SU-DHL-6 (cell line): Measurements from ENCODE around the gene TMEM81.

ENCODE experiments used
- H2AFZ ChIP-seq: fragments of 200-600 bp; sonication (generic); 2 replicates; pipeline ENCODE4 v1.6.1; 2014; ENCODE audit warnings: low read depth, mild to moderate bottlenecking, moderate library complexity, mixed read lengths, antibody characterized with exemption, low read length; ENCODE audit not compliant: severe bottlenecking
- H3F3A ChIP-seq: fragments of 200-600 bp; shearing (Covaris generic); 2 replicates; pipeline ENCODE4 v1.6.0; 2016; ENCODE audit warnings: antibody characterized with exemption, mild to moderate bottlenecking; ENCODE audit not compliant: insufficient read depth
- H3K27ac ChIP-seq: fragments of 200-600 bp; sonication (generic); 2 replicates; pipeline ENCODE4 v1.5.1; 2016; ENCODE audit warnings: low read depth, mild to moderate bottlenecking, low read length, moderate library complexity, mixed read lengths
- H3K27me3 ChIP-seq: fragments of 200-600 bp; sonication (generic), shearing (Covaris generic); 2 replicates; pipeline ENCODE4 v1.6.0; 2014; ENCODE audit warnings: mild to moderate bottlenecking, low read length
- H3K36me3 ChIP-seq: fragments of 200-600 bp; sonication (generic); 2 replicates; pipeline ENCODE4 v1.6.1; 2014; ENCODE audit warnings: mild to moderate bottlenecking, low read length, mixed read lengths
- H3K4me2 ChIP-seq: fragments of 300-600, 200-600 bp; shearing (Covaris generic), sonication (generic); 2 replicates; pipeline ENCODE4 v1.6.0; 2014; ENCODE audit warnings: low read length, low read depth, mild to moderate bottlenecking; ENCODE audit not compliant: poor library complexity, severe bottlenecking
- H3K4me3 ChIP-seq: fragments of 200-600 bp; sonication (generic); 2 replicates; pipeline ENCODE4 v1.5.1; 2014; ENCODE audit warnings: antibody characterized with exemption, low read length, mild to moderate bottlenecking, mixed read lengths; ENCODE audit not compliant: insufficient read depth, poor library complexity, severe bottlenecking
- H3K79me2 ChIP-seq: fragments of 200-600 bp; sonication (generic); 2 replicates; pipeline ENCODE4 v1.6.1; 2014; ENCODE audit warnings: mild to moderate bottlenecking, low read length, moderate library complexity; ENCODE audit not compliant: insufficient read depth
- H3K9ac ChIP-seq: fragments of 200-600 bp; sonication (generic); 2 replicates; pipeline ENCODE4 v1.7.0; 2014; ENCODE audit warnings: mild to moderate bottlenecking, low read length
- H3K9me2 ChIP-seq: fragments of 200-600 bp; sonication (generic); replicated peaks from 2 replicates; pipeline ENCODE4 v1.6.1; 2014; ENCODE audit warnings: low read length; ENCODE audit not compliant: insufficient read depth
- H3K9me3 ChIP-seq: fragments of 200-600 bp; sonication (generic); 2 replicates; pipeline ENCODE4 v1.6.1; 2014; ENCODE audit warnings: low read length, mixed read lengths; ENCODE audit not compliant: insufficient read depth
- H4K20me1 ChIP-seq: fragments of 200-600 bp; sonication (generic); 2 replicates; pipeline ENCODE4 v1.6.1; 2014; ENCODE audit warnings: low read depth, mild to moderate bottlenecking, antibody characterized with exemption, low read length, moderate library complexity, mixed read lengths
- CTCF ChIP-seq: fragments of 200-600 bp; sonication (generic); IDR thresholded peaks from one replicate; pipeline ENCODE4 v1.5.1; 2017; ENCODE audit warnings: antibody characterized with exemption, mild to moderate bottlenecking, low read length, moderate library complexity; ENCODE audit not compliant: insufficient read depth, poor library complexity, severe bottlenecking
- EZH2phosphoT487 ChIP-seq: fragments of 200-600 bp; sonication (generic), shearing (Covaris generic); conservative IDR thresholded peaks from 2 replicates; pipeline ENCODE4 v1.6.1; 2018; ENCODE audit warnings: mild to moderate bottlenecking, antibody characterized with exemption, low read length, moderate library complexity, mixed read lengths

TMEM81 gene

GRCh38 chr1:205111354-205111753, 27.1 kb upstream of the TMEM81 start:
- Histone ChIP-seq H2AFZ (no peak overlapping the region), H3K36me3 (peaks cover 20% of the 10 kb centered on the region; the same call in 1 of the 2 replicates), H3K27ac (no peak overlapping the region), H3K9me3 (no peaks in the 10 kb centered on the region), H3K9me2 (no peaks in the 10 kb centered on the region), H4K20me1 (no peaks in the 10 kb centered on the region), H3K9ac (no peak overlapping the region), H3K4me2 (no peak overlapping the region), H3K79me2 (peaks cover 7% of the 10 kb centered on the region; the same call in 1 of the 2 replicates), H3F3A (no peaks in the 10 kb centered on the region), H3K27me3 (no peaks in the 10 kb centered on the region), H3K4me3 (no peak overlapping the region)
- no peak for TF ChIP-seq CTCF
- TF ChIP-seq EZH2phosphoT487 = no peak

GRCh38 chr1:205109711-205110110, 25.5 kb upstream of the TMEM81 start:
- no peaks in the 10 kb centered on the region for H4K20me1 ChIP-seq
- no peaks in the 10 kb centered on the region for H3K9me2 ChIP-seq
- H3K4me2 ChIP-seq = no peak overlapping the region
- TF ChIP-seq CTCF (no peak), EZH2phosphoT487 (no peak)
- no peaks in the 10 kb centered on the region for H3K79me2 ChIP-seq
- no peak overlapping the region for H3K9ac ChIP-seq
- no peaks in the 10 kb centered on the region for H3K9me3 ChIP-seq
- no peak overlapping the region for H3K27ac ChIP-seq
- H2AFZ ChIP-seq = no peak overlapping the region
- H3F3A ChIP-seq = no peaks in the 10 kb centered on the region
- no peaks in the 10 kb centered on the region for H3K27me3 ChIP-seq
- H3K36me3 ChIP-seq = peaks cover 12% of the 10 kb centered on the region; the same call in 1 of the 2 replicates
- no peak overlapping the region for H3K4me3 ChIP-seq

- Histone ChIP-seq H4K20me1 (no peaks in the 10 kb centered on the region), H3K9me3 (no peaks in the 10 kb centered on the region), H3K27me3 (no peaks in the 10 kb centered on the region), H3K27ac (no peak overlapping the region), H3K79me2 (no peaks in the 10 kb centered on the region), H3K4me2 (no peak overlapping the region), H3K9me2 (no peaks in the 10 kb centered on the region), H3F3A (no peaks in the 10 kb centered on the region), H3K9ac (no peak overlapping the region), H3K36me3 (peaks cover 8% of the 10 kb centered on the region; the same call in 1 of the 2 replicates), H2AFZ (no peak overlapping the region), H3K4me3 (no peak overlapping the region)
- TF ChIP-seq EZH2phosphoT487 (no peak), CTCF (no peak)
Measured at GRCh38 chr1:205109269-205109668, 25.0 kb upstream of the TMEM81 start.
